MG63 (cell line): ENCODE measurements around the gene PMP22. TPM values are rescaled to one million over a fixed set of nuclear protein-coding genes. Genes with fewer than 3 reads are reported as not detected.

Experiments
- DNase-seq: peaks from one replicate; pipeline ENCODE4 v3.0.0-alpha.2; 2020
- H3K27me3 ChIP-seq: fragments of 250-450 bp; sonication (Bioruptor Pico); 2 replicates; pipeline ENCODE4 v1.5.1; 2020; ENCODE audit warnings: mild to moderate bottlenecking, moderate library complexity
- H3K36me3 ChIP-seq: fragments of 250-450 bp; sonication (Bioruptor Pico); 2 replicates; pipeline ENCODE4 v1.5.1; 2020; ENCODE audit warnings: mild to moderate bottlenecking, moderate library complexity
- H3K4me3 ChIP-seq: fragments of 250-450 bp; sonication (Bioruptor Pico); 2 replicates; pipeline ENCODE4 v1.5.1; 2020; ENCODE audit warnings: mild to moderate bottlenecking, moderate library complexity
- H3K9me3 ChIP-seq: fragments of 250-450 bp; sonication (Bioruptor Pico); 2 replicates; pipeline ENCODE4 v1.5.1; 2020; ENCODE audit warnings: mild to moderate bottlenecking, moderate library complexity
- total RNA-seq: library from RNA; depleted of rRNA; stranded (reverse); fragments of >200 nt; shearing (Covaris generic); gene quantifications from 2 replicates; pipeline ENCODE4 v1.2.3, GENCODE V29; 2014; ENCODE audit warnings: low replicate concordance

PMP22 gene
- total RNA-seq, 1 experiment from 2014 or later = 8.9 TPM

GRCh38 chr17:15262291-15263205 is 2.6 kb downstream of the PMP22 start:
- no peaks in the 10 kb centered on the region for H3K27me3 ChIP-seq
- H3K9me3 ChIP-seq = no peaks in the 10 kb centered on the region
- H3K4me3 ChIP-seq = peak overlapping the region; percentile 55
- DNase-seq = peak; percentile 79
- no peaks in the 10 kb centered on the region; the same call in 1 of the 2 replicates for H3K36me3 ChIP-seq

- Histone ChIP-seq H3K27me3 (no peaks in the 10 kb centered on the region), H3K9me3 (no peaks in the 10 kb centered on the region), H3K36me3 (no peaks in the 10 kb centered on the region; the same call in 1 of the 2 replicates), H3K4me3 (peak overlapping the region; percentile 55)
- no peak for DNase-seq
Measured at GRCh38 chr17:15261802-15262290, 3.3 kb downstream of the PMP22 start.

- DNase-seq = peak; percentile 64
- no peaks in the 10 kb centered on the region; the same call in 1 of the 2 replicates for H3K36me3 ChIP-seq
- H3K27me3 ChIP-seq = no peaks in the 10 kb centered on the region
- H3K4me3 ChIP-seq = peak overlapping the region; percentile 55
- H3K9me3 ChIP-seq = no peaks in the 10 kb centered on the region
Measured at GRCh38 chr17:15261258-15261801, 3.8 kb downstream of the PMP22 start.

GRCh38 chr17:15260376-15261257 is 4.5 kb downstream of the PMP22 start:
- no peaks in the 10 kb centered on the region; the same call in 1 of the 2 replicates for H3K36me3 ChIP-seq
- peak overlapping the region; percentile 55 for H3K4me3 ChIP-seq

GRCh38 chr17:15257796-15258512 is 7.2 kb downstream of the PMP22 start:
- H3K27me3 ChIP-seq = no peaks in the 10 kb centered on the region
- no peaks in the 10 kb centered on the region; the same call in 1 of the 2 replicates for H3K36me3 ChIP-seq
- no peaks in the 10 kb centered on the region for H3K9me3 ChIP-seq
- DNase-seq = no peak
- no peak overlapping the region for H3K4me3 ChIP-seq

More at GRCh38 chr17:15260376-15261257, 4.5 kb downstream of the PMP22 start:
- Histone ChIP-seq H3K9me3 (no peaks in the 10 kb centered on the region), H3K27me3 (no peaks in the 10 kb centered on the region)
- DNase-seq = peak; percentile 83

GRCh38 chr17:15257258-15257788 is 7.8 kb downstream of the PMP22 start:
- H3K27me3 ChIP-seq = no peaks in the 10 kb centered on the region
- no peak overlapping the region for H3K4me3 ChIP-seq
- no peaks in the 10 kb centered on the region for H3K9me3 ChIP-seq
- no peaks in the 10 kb centered on the region; the same call in 1 of the 2 replicates for H3K36me3 ChIP-seq
- peak; percentile 86 for DNase-seq

- Histone ChIP-seq H3K4me3 (no peak overlapping the region), H3K9me3 (no peaks in the 10 kb centered on the region), H3K36me3 (no peaks in the 10 kb centered on the region; the same call in 1 of the 2 replicates), H3K27me3 (no peaks in the 10 kb centered on the region)
- no peak for DNase-seq
Measured at GRCh38 chr17:15256689-15257088, 8.4 kb downstream of the PMP22 start.

GRCh38 chr17:15255713-15256454 is 9.2 kb downstream of the PMP22 start:
- no peaks in the 10 kb centered on the region for H3K27me3 ChIP-seq
- DNase-seq = no peak
- no peaks in the 10 kb centered on the region; the same call in 1 of the 2 replicates for H3K36me3 ChIP-seq
- no peaks in the 10 kb centered on the region for H3K9me3 ChIP-seq
- H3K4me3 ChIP-seq = no peak overlapping the region

GRCh38 chr17:15250135-15250860 is 14.8 kb downstream of the PMP22 start:
- Histone ChIP-seq H3K4me3 (no peak overlapping the region), H3K36me3 (no peaks in the 10 kb centered on the region), H3K9me3 (no peaks in the 10 kb centered on the region), H3K27me3 (no peaks in the 10 kb centered on the region)
- DNase-seq = no peak

- Histone ChIP-seq H3K4me3 (no peak overlapping the region), H3K36me3 (no peaks in the 10 kb centered on the region), H3K27me3 (no peaks in the 10 kb centered on the region), H3K9me3 (no peaks in the 10 kb centered on the region)
- no peak for DNase-seq
Measured at GRCh38 chr17:15249487-15249886, 15.6 kb downstream of the PMP22 start.

- Histone ChIP-seq H3K27me3 (no peaks in the 10 kb centered on the region), H3K4me3 (no peak overlapping the region), H3K36me3 (no peaks in the 10 kb centered on the region), H3K9me3 (no peaks in the 10 kb centered on the region)
- no peak for DNase-seq
Measured at GRCh38 chr17:15247891-15248529, 17.1 kb downstream of the PMP22 start.

GRCh38 chr17:15245054-15245453 is 20.1 kb downstream of the PMP22 start:
- H3K9me3 ChIP-seq = no peaks in the 10 kb centered on the region
- DNase-seq = no peak
- H3K4me3 ChIP-seq = no peak overlapping the region
- H3K36me3 ChIP-seq = no peaks in the 10 kb centered on the region
- no peaks in the 10 kb centered on the region for H3K27me3 ChIP-seq

GRCh38 chr17:15240644-15241043 is 24.5 kb downstream of the PMP22 start:
- Histone ChIP-seq H3K9me3 (no peaks in the 10 kb centered on the region), H3K4me3 (no peak overlapping the region), H3K27me3 (no peaks in the 10 kb centered on the region), H3K36me3 (peaks cover 2% of the 10 kb centered on the region; the same call in 1 of the 2 replicates)
- no peak for DNase-seq

GRCh38 chr17:15239491-15239890 is 25.6 kb downstream of the PMP22 start:
- DNase-seq = no peak
- Histone ChIP-seq H3K9me3 (no peaks in the 10 kb centered on the region), H3K36me3 (peaks cover 2% of the 10 kb centered on the region; the same call in 1 of the 2 replicates), H3K27me3 (no peaks in the 10 kb centered on the region), H3K4me3 (no peak overlapping the region)
